Activated CD4-positive, CD25-positive, alpha-beta regulatory T cell (primary cell): ENCODE data around the gene TIGD3.

Experiments used
- DNase-seq, 4 experiments: peaks; one replicate each; lab custom pipeline; 2025; lab: John Stamatoyannopoulos, UW

The TIGD3 gene

GRCh38 chr11:65390099-65390941 is 35.8 kb downstream of the TIGD3 start:
- no peak for DNase-seq

DNA sequence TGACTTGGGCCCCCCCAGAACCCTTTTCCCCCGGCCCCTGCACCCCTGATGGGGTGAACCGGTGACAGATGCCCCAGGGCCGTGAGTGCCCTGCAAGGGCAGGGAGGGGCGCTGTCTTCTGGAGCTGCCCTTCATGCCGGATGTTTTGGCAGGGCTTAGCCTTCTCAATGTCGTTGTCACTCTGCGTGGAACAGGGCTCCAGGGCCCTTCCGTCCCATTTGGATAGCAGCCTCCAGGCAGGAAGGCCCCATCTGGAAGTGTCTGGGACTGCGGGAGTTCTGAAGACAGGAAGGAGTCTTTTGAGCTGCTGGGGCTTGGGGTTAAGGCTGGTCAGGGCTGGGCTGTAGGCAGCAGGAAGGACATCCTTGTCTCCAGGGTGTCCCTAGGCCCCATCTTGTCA is 36.4 kb downstream of the TIGD3 start:
- DNase-seq: no peak

DNA sequence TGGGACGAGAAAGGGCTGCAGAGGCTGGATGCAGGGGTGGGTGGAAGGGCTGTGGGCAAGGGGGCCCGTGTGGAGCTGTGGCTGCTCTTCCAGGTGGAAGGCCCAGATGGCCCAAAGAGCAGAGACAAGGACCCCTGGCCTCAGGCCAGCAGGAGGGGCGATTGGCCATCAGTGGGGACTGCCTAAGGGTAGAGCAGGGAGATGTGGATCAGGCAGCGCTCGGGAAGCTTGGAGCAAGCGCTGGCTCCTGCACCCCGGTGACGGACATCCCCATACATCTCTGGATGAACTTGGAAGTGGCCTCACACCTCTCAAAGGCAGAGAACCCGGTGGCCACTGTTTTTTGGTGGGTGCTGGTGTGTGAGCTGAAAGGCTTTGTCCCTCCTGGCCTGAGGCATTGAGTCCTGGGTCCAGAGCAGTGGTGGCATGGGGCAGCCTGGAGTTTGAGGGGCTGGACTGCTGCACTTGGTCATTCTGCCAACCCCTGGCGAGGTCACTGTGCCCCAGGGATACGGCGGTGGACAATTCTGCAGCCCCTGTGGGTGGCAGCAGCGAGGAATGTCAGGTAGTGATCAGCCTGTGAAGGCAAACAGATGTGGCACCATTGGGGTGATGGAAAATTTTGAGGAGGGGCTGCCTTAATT is 37.8 kb downstream of the TIGD3 start:
- no peak for DNase-seq

- DNase-seq: no peak
These were observed 38.3 kb downstream of the TIGD3 start for GRCh38 chr11:65392899-65393298.

- no peak for DNase-seq
These were observed 39.0 kb downstream of the TIGD3 start for GRCh38 chr11:65393513-65394079.

DNA sequence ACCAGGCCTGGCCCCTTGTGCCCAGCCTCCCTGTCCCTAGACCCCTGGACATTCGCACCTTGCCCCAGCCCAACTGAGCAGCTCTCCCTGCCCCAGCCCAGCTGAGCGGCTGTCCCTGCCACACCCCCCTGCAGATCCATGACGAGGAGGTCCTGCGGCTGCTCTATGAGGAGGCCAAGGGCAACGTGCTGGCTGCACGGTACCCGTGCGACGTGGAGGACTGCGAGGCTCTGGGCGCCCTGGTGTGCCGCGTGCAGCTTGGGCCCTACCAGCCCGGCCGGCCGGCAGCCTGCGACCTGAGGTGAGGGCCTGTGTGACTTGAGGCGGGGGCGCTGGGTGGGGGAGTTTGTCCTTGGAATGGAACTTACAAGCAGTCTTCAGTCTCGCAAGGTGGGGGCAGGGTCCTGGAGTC is 39.6 kb downstream of the TIGD3 start:
- no peak for DNase-seq

- no peak for DNase-seq
These were observed 41.5 kb downstream of the TIGD3 start for GRCh38 chr11:65395961-65396530.

GRCh38 chr11:65396769-65397745 is 42.5 kb downstream of the TIGD3 start:
- DNase-seq: no peak

DNA sequence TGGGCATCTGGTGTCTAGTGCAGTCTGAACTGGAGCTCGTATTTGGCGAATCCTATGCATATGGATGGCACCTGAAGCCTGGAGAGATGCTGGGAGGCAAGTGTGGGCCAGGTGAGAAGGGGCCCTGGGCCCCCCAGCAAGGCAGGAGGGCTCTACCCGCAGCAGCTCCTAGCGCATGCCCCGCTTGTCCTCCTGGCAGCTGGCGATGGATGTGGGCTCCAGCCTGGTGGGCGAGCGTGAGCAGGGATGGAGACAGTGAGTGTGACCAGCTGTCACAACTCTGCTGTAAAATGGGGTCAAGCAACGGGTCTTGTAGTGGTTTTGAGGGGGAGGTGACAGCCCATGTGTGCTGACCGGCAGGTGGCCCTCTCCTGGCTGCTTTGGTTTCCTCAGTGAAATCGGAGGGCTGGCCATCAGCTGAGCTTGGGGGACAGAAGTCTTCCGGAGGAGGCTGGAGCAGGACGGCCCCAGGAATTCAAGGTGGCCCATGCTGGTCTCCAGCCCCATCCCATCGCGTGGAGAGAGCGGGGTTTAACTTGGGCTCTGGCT is 43.9 kb downstream of the TIGD3 start:
- DNase-seq: no peak

DNA sequence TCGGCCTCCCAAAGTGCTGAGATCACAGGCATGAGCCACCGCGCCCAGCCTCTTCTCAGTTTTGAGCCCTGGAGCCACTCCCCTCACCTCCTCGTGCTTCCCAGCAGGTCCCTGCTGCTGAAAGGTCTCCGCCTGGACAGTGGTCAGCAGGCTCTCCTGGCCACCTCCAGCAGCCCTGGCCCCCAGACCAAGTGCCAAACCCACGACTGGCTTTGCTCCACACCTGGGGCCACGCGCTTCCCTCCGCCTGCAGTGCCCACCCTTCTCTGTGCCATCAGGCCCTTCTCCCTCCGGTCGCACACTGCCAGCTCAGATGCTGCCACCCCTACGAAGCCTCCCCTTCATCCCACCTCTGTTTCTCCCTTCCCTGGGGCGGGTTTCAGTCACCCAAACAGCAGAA is 44.7 kb downstream of the TIGD3 start:
- DNase-seq: no peak

DNA sequence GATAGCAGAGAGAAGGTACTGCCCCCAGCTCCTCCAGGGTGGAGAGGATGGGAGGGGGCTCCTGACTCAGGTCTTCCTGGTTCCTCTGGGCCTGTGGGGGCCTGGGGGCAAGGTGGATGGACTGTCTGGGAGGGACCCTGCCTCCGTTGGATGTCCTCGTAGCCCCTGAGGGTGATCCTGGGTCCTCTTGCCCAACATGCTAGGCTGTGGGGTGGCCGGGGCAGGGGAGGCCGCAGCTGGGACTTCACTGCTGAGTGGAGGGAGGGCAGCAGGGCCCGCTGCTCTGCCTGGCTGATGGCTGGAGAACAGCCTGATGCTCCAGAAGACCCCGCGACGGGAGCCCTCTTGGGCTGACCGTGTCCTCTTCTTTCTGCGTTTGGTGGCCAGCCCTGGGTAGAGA is 45.3 kb downstream of the TIGD3 start:
- DNase-seq: no peak

- DNase-seq: no peak
These were observed 45.9 kb downstream of the TIGD3 start for GRCh38 chr11:65400307-65401072.

DNA sequence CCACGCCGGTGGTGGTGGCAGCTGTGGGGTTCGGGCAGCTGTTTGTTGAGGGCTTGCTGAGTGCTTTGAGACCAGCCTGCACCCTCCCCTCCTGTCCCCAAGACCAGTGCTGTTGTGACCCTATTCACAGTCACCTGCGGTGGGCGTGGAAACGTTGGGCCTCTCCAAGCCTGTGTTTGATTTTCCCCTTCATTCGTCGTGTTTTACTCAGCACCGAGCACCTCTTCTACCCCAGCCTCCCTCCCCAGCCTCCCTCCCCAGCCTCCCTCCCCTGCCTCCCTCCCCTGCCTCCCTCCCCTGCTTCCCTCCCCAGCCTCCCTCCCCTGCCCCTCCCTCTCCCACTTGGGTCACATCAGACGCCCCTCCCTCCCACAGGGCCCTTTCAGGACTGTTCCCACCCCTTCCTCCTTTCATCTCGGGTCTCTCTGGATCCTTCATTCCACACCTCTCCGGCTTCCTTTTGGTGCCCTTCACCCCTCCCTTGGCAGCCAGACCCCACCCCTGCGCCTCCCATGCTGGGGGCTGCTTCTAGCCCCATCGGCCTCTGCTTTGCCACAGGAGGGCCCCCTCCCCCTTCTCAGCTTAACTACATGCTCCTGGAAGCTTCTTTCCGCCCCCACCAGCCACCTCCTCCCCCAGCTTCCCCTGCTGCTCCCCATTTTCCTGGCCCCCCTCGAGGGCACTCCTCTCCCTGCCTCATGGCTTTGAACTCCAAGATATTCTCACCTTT is 46.7 kb downstream of the TIGD3 start:
- no peak for DNase-seq

GRCh38 chr11:65401803-65402248 is 47.3 kb downstream of the TIGD3 start:
- DNase-seq: no peak

- DNase-seq: no peak
These were observed 48.2 kb downstream of the TIGD3 start for GRCh38 chr11:65402790-65403189.

GRCh38 chr11:65403607-65404121 is 49.1 kb downstream of the TIGD3 start:
- DNase-seq: no peak

GRCh38 chr11:65404210-65404609 is 49.7 kb downstream of the TIGD3 start:
- no peak for DNase-seq

GRCh38 chr11:65404638-65405339 is 50.2 kb downstream of the TIGD3 start:
- DNase-seq: no peak
